ENCODE results near the gene ZNF304. TPM values are rescaled to one million over a fixed set of nuclear protein-coding genes. Genes with fewer than 3 reads are reported as not detected.
A peak's percentile ranks its signal among the peaks of the same experiment; 100 is the strongest.

Gene ZNF304
- total and polyA plus RNA-seq, 8 donors: 1.1 to 4.6 (median 2.5) TPM

DNA sequence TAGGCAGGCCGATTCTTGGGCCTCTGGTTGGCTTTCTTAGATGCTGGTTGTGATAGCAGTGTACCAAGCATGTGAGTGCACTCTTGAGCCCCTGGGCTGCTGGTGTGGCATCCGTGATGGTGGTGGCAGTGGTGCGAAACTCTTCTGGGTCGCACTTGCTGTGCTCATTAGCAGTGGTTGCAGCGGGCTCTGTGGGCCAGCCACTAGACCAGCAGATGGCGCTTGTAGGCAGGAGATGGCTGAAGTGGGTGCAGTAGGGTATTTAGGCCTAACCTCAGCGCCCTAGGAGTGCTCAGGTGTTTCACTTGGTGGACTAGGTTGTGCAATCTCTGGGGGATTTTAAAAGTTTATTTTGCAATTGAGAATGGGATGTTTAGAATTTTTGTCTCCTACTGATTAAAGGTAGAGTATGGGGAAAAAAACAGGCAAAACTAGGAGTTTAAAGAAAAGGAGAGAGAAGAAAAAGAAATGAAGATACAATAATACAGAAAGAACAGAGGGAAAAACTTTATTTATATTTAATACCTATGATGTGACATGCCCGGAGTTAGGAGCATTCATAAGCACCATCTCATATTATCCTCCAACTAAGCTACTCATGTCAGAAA, 55.5 kb downstream of the ZNF304 start:
- DNase-seq (peak; percentile 27 to 56 (median 52)), FAIRE-seq (no peak), ATAC-seq (peak; percentile 29 to 61 (median 38))
- peak; percentile 15 to 38 (median 28) for TF ChIP-seq CTCF (IDR thresholded peaks at IDR 0.05)
- 12 to 15% methylated on average over 8 of the region's 8 CpGs for WGBS, 2 donors
- intact Hi-C loops (cut with DNase I): no loop called here
- H3K4me1 ChIP-seq: peaks cover 0 to 5% (median under 1%) of the 10 kb centered on the region in 3 donors
- H3K27me3 ChIP-seq: no peaks in the 10 kb centered on the region
- no peaks in the 10 kb centered on the region for H3K36me3 ChIP-seq
- no peak overlapping the region for H3K4me3 ChIP-seq
- H3K9me3 ChIP-seq: no peaks in the 10 kb centered on the region
- H3K27ac ChIP-seq: no peak overlapping the region

Other genes starting within 250 kb of the ZNF304 start
- gene USP29, start 231.3 kb upstream of the ZNF304 start, total RNA-seq: not detected
- not detected for gene USP29, start 231.3 kb upstream of the ZNF304 start, polyA plus RNA-seq
- not detected for gene ZIM3, start 206.1 kb upstream of the ZNF304 start, total RNA-seq
- gene ZIM3, start 206.1 kb upstream of the ZNF304 start, polyA plus RNA-seq: not detected
- not detected for gene DUXA, start 183.8 kb upstream of the ZNF304 start, total RNA-seq
- gene DUXA, start 183.8 kb upstream of the ZNF304 start, polyA plus RNA-seq: not detected
- 10 to 100 TPM; 15.8 to 28.0 (median 17.0) TPM for gene ZNF264, start 159.8 kb upstream of the ZNF304 start, total RNA-seq
- gene ZNF264, start 159.8 kb upstream of the ZNF304 start, polyA plus RNA-seq: 1 to 10 TPM; 4.7 to 5.4 TPM
- gene AURKC, start 120.2 kb upstream of the ZNF304 start, total RNA-seq: under 1 TPM; 0.28 to 0.87 (median 0.64) TPM
- gene AURKC, start 120.2 kb upstream of the ZNF304 start, polyA plus RNA-seq: 1 to 10 TPM; 1.1 to 2.3 TPM
- gene ZNF805, start 110.6 kb upstream of the ZNF304 start, total RNA-seq: 1 to 10 TPM; 4.1 to 8.9 (median 5.2) TPM
- gene ZNF805, start 110.6 kb upstream of the ZNF304 start, polyA plus RNA-seq: under 1 TPM; 0.75 to 0.95 TPM
- 10 to 100 TPM; 15.9 to 30.9 (median 24.6) TPM for gene ZNF460, start 70.8 kb upstream of the ZNF304 start, total RNA-seq
- 1 to 10 TPM in 1 of 2 donors, under 1 TPM in 1; 0.45 to 3.8 TPM for gene ZNF460, start 70.8 kb upstream of the ZNF304 start, polyA plus RNA-seq
- gene ZNF543, start 30.8 kb upstream of the ZNF304 start, total RNA-seq: 1 to 10 TPM; 1.3 to 4.1 (median 1.5) TPM
- 1 to 10 TPM in 1 of 2 donors, under 1 TPM in 1; 0.76 to 1.4 TPM for gene ZNF543, start 30.8 kb upstream of the ZNF304 start, polyA plus RNA-seq
- gene TRAPPC2B, start 12.3 kb downstream of the ZNF304 start, total RNA-seq: 1 to 10 TPM; 2.1 to 3.2 (median 2.5) TPM
- gene TRAPPC2B, start 12.3 kb downstream of the ZNF304 start, polyA plus RNA-seq: 10 to 100 TPM in 1 of 2 donors, 1 to 10 TPM in 1; 9.3 to 14.7 TPM
- gene ZNF547, start 12.3 kb downstream of the ZNF304 start, total RNA-seq: 1 to 10 TPM in 5 of 6 donors, under 1 TPM in 1; 0.60 to 1.4 (median 1.1) TPM
- gene ZNF547, start 12.3 kb downstream of the ZNF304 start, polyA plus RNA-seq: 1 to 10 TPM; 1.3 to 4.1 TPM
- 1 to 10 TPM; 3.5 to 8.7 (median 5.1) TPM for gene ZNF548, start 38.6 kb downstream of the ZNF304 start, total RNA-seq
- 1 to 10 TPM; 3.7 to 5.2 TPM for gene ZNF548, start 38.6 kb downstream of the ZNF304 start, polyA plus RNA-seq
- gene ZNF17, start 59.9 kb downstream of the ZNF304 start, total RNA-seq: 1 to 10 TPM; 3.7 to 6.8 (median 4.7) TPM
- 1 to 10 TPM; 2.3 to 2.7 TPM for gene ZNF17, start 59.9 kb downstream of the ZNF304 start, polyA plus RNA-seq
- 1 to 10 TPM; 4.2 to 7.2 (median 5.2) TPM for gene ZNF749, start 84.1 kb downstream of the ZNF304 start, total RNA-seq
- 1 to 10 TPM; 2.1 to 4.5 TPM for gene ZNF749, start 84.1 kb downstream of the ZNF304 start, polyA plus RNA-seq
- gene VN1R1, start 105.9 kb downstream of the ZNF304 start, total RNA-seq: under 1 TPM; 0.12 to 0.32 (median 0.27) TPM
- gene VN1R1, start 105.9 kb downstream of the ZNF304 start, polyA plus RNA-seq: under 1 TPM; 0.11 to 0.80 TPM
- 1 to 10 TPM; 2.3 to 8.9 (median 4.1) TPM for gene ZNF772, start 126.3 kb downstream of the ZNF304 start, total RNA-seq
- gene ZNF772, start 126.3 kb downstream of the ZNF304 start, polyA plus RNA-seq: 1 to 10 TPM; 1.3 to 2.0 TPM
- 1 to 10 TPM; 1.7 to 4.4 (median 3.0) TPM for gene ZNF419, start 136.5 kb downstream of the ZNF304 start, total RNA-seq
- gene ZNF419, start 136.5 kb downstream of the ZNF304 start, polyA plus RNA-seq: 1 to 10 TPM; 3.5 to 7.6 TPM
- 1 to 10 TPM; 2.6 to 4.0 (median 3.2) TPM for gene ZNF773, start 148.7 kb downstream of the ZNF304 start, total RNA-seq
- 1 to 10 TPM in 1 of 2 donors, under 1 TPM in 1; 0.99 to 3.6 TPM for gene ZNF773, start 148.7 kb downstream of the ZNF304 start, polyA plus RNA-seq
- 1 to 10 TPM; 1.2 to 3.5 (median 1.9) TPM for gene ZNF549, start 176.1 kb downstream of the ZNF304 start, total RNA-seq
- 1 to 10 TPM; 1.5 to 2.9 TPM for gene ZNF549, start 176.1 kb downstream of the ZNF304 start, polyA plus RNA-seq
- 1 to 10 TPM; 2.1 to 6.8 (median 3.4) TPM for gene ZNF550, start 208.6 kb downstream of the ZNF304 start, total RNA-seq
- gene ZNF550, start 208.6 kb downstream of the ZNF304 start, polyA plus RNA-seq: 1 to 10 TPM; 2.1 to 2.8 TPM
- 1 to 10 TPM; 1.3 to 2.7 (median 1.9) TPM for gene ZNF416, start 227.6 kb downstream of the ZNF304 start, total RNA-seq
- 1 to 10 TPM in 1 of 2 donors, under 1 TPM in 1; 0.91 to 1.9 TPM for gene ZNF416, start 227.6 kb downstream of the ZNF304 start, polyA plus RNA-seq
- 1 to 10 TPM in 4 of 6 donors, under 1 TPM in 2; 0.63 to 2.8 (median 1.0) TPM for gene ZIK1, start 232.9 kb downstream of the ZNF304 start, total RNA-seq
- 1 to 10 TPM in 1 of 2 donors, under 1 TPM in 1; 0.87 to 3.0 TPM for gene ZIK1, start 232.9 kb downstream of the ZNF304 start, polyA plus RNA-seq
- 1 to 10 TPM in 3 of 6 donors, under 1 TPM in 3; 0.85 to 1.8 (median 1.1) TPM for gene ZNF530, start 248.6 kb downstream of the ZNF304 start, total RNA-seq
- gene ZNF530, start 248.6 kb downstream of the ZNF304 start, polyA plus RNA-seq: 1 to 10 TPM in 1 of 2 donors, under 1 TPM in 1; 0.76 to 2.3 TPM

Data from pancreas (tissue), 10 donors.